Natural killer cell (primary cell): Measurements from ENCODE around the gene RTP5. TPM values are rescaled to one million over a fixed set of nuclear protein-coding genes. Genes with fewer than 3 reads are reported as not detected.

Experiments used
- ATAC-seq, 3 donors: fragments of 150-1000 bp in 2 of 3; fragments of 200-7000 bp in 1 of 3; cut with Tn5 transposase; 1 replicate in 1 of 3; 2 replicates in 2 of 3; pipeline ENCODE4 v1.10.0; 2021; ENCODE audit warnings: mild to moderate bottlenecking in 2 of 3, moderate library complexity in 2 of 3
- DNase-seq, 2 donors: peaks; one replicate each; pipeline versions ENCODE4 v3.0.0 to v3.0.0-alpha.2; 2013 to 2021; ENCODE audit warnings: mixed read lengths in 1 of 2
- H3K27ac ChIP-seq: one replicate; pipeline ENCODE4 v1.5.1; 2013; ENCODE audit warnings: mild to moderate bottlenecking, low read length
- H3K27me3 ChIP-seq: one replicate; pipeline ENCODE4 v1.6.1; 2013; ENCODE audit warnings: low read length; ENCODE audit not compliant: control insufficient read depth, insufficient read depth
- H3K36me3 ChIP-seq: one replicate; pipeline ENCODE4 v1.6.1; 2013; ENCODE audit warnings: low read length; ENCODE audit not compliant: control insufficient read depth, insufficient read depth
- H3K4me1 ChIP-seq: one replicate; pipeline ENCODE4 v1.6.1; 2013; ENCODE audit warnings: low read length; ENCODE audit not compliant: control insufficient read depth, insufficient read depth
- H3K4me3 ChIP-seq: one replicate; pipeline ENCODE4 v1.5.1; 2013; ENCODE audit warnings: low read length
- H3K9me3 ChIP-seq: one replicate; pipeline ENCODE4 v1.6.1; 2013; ENCODE audit warnings: low read length; ENCODE audit not compliant: control insufficient read depth, insufficient read depth
- H3K27ac Mint-ChIP-seq, 2 donors: one replicate each; pipeline ENCODE4 v1.8.0; 2022; ENCODE audit warnings: mild to moderate bottlenecking in 2 of 2, mixed read lengths in 2 of 2, moderate library complexity in 1 of 2
- H3K27me3 Mint-ChIP-seq, 2 donors: one replicate each; pipeline ENCODE4 v1.8.0; 2022; ENCODE audit warnings: low read depth in 2 of 2, mixed read lengths in 2 of 2
- H3K36me3 Mint-ChIP-seq: one replicate; pipeline ENCODE4 v1.8.0; 2022; ENCODE audit warnings: mixed read lengths
- H3K4me1 Mint-ChIP-seq, 2 donors: one replicate each; pipeline ENCODE4 v1.8.0; 2022; ENCODE audit warnings: mixed read lengths in 2 of 2
- H3K4me3 Mint-ChIP-seq: one replicate; pipeline ENCODE4 v1.8.0; 2022; ENCODE audit warnings: mild to moderate bottlenecking, moderate library complexity, mixed read lengths
- H3K9me3 Mint-ChIP-seq, 2 donors: one replicate each; pipeline ENCODE4 v1.8.0; 2022; ENCODE audit warnings: mixed read lengths in 2 of 2
- WGBS: methylation state at CpG from one replicate; pipeline ENCODE4 v1.1.7; 2013; ENCODE audit warnings: missing lambda C conversion rate; ENCODE audit not compliant: insufficient coverage; 5-methylcytosine and 5-hydroxymethylcytosine counted together
- intact Hi-C: fragments of 100-400 bp; cut with micrococcal nuclease; formaldehyde crosslinking; loops from one replicate; pipeline ENCODE4 v1.14.2; 2022
- total RNA-seq, 4 donors: library from RNA; stranded (reverse); fragments of 120-200 nt in 1 of 4; gene quantifications; one replicate each; pipeline versions ENCODE4 v1.2.3 to v1.2.4, GENCODE V29; 2013 to 2022
- TF ChIP-seq, protein P1 (sequence below): fragments of 200-600 bp; IDR thresholded peaks from one replicate; pipeline ENCODE4 v1.8.0; 2022; ENCODE audit warnings: antibody characterized with exemption

Gene RTP5
- total RNA-seq, 3 donors from 2014 or later (not counting 1 experiment from before 2014, with no cell fraction given), result 0.47 to 1.7 (median 0.68) TPM

DNA sequence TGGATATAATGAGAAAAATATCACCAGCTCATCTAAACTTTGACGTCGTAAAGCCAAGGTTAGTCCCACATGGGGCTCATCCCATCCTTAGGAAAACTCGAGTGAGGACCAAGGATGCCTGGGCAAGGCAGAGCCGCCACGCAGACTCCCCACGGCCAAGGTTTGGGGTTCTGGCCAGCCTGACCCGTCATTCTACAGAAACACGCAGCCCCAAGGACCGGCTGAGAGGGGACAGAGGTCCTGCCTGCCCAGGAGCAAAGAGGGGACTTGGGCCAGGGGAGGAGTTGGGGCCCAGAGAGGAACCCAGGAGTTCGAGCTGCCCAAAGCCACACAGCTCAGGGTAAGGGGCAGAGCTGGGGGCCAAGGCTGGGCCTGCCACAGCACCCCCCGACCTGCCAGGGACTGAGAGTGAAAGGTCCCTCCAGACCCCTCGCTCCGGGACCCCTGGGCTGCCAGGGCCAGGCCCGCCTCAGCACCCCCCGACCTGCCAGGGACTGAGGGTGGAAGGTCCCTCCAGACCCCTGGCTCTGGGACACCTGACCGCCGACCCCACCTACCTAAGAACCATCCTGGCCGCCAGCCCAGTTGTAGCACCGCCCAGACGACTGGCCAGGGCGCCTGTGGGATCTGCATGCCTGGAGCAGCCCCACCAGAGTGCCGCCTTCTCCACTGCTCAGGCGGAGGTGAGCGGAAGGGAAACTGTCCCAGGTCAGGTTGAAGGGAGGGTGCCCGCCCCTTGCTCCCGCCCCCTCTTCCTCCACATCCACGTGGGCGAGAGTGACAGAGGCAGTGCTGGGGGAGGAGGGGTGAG, 11.1 kb upstream of the RTP5 start, which contains the start of gene PDCD1:
PDCD1 (minus strand) TSS at position 689 of the 811 bp plus-strand sequence; CDS start at position 633, 56 bp downstream.
- Mint-ChIP-seq H3K4me3 (peak within 1 kb of the TSS; percentile 51), H3K9me3 (no peaks in the 10 kb centered on the region), H3K27me3 (peaks cover 0 to 20% of the 10 kb centered on the region in 2 donors), H3K27ac (peak within 1 kb of the TSS in 1 of 2 donors; percentile 56), H3K36me3 (no peaks in the 10 kb centered on the region), H3K4me1 (peaks cover 4 to 31% of the 10 kb centered on the region in 2 donors)
- H3K4me3 ChIP-seq, result peak within 1 kb of the TSS; percentile 26
- H3K9me3 ChIP-seq, result no peaks in the 10 kb centered on the region
- TF ChIP-seq, protein P1, sequence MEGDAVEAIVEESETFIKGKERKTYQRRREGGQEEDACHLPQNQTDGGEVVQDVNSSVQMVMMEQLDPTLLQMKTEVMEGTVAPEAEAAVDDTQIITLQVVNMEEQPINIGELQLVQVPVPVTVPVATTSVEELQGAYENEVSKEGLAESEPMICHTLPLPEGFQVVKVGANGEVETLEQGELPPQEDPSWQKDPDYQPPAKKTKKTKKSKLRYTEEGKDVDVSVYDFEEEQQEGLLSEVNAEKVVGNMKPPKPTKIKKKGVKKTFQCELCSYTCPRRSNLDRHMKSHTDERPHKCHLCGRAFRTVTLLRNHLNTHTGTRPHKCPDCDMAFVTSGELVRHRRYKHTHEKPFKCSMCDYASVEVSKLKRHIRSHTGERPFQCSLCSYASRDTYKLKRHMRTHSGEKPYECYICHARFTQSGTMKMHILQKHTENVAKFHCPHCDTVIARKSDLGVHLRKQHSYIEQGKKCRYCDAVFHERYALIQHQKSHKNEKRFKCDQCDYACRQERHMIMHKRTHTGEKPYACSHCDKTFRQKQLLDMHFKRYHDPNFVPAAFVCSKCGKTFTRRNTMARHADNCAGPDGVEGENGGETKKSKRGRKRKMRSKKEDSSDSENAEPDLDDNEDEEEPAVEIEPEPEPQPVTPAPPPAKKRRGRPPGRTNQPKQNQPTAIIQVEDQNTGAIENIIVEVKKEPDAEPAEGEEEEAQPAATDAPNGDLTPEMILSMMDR, result no peak
- peaks cover 45% of the 10 kb centered on the region for H3K4me1 ChIP-seq
- 71% methylated on average over 24 of the region's 28 CpGs for WGBS
- intact Hi-C loops, result no loop called here
- peaks cover 8% of the 10 kb centered on the region for H3K27me3 ChIP-seq
- no peak for ATAC-seq
- peak in 1 of 2 donors; percentile 70 for DNase-seq
- no peaks in the 10 kb centered on the region for H3K36me3 ChIP-seq
- H3K27ac ChIP-seq, result peak within 1 kb of the TSS; percentile 63

DNA sequence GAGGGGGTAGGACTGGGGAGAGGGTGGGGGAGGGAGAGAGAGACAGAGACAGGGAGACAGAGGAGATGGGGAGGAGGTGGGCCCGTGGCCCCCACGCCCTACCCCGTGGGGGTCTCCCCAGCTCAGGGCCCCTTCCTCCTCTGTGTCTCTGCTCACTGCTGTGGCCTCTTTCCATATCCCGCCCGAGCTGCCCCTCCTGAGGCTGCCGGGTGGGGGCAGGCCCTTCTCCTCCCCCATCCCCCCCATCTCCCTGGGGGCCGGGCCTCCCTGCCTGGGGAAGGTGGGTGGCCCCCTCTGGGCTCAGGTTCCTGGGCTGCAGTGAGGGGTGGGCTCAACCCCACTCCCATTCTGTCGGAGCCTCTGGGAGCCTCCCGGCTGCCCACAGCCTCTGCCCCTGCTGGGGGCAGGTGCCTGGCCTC, 10.5 kb upstream of the RTP5 start:
- no peaks in the 10 kb centered on the region for H3K36me3 ChIP-seq
- WGBS, result 26% methylated on average over 9 of the region's 9 CpGs
- no peak overlapping the region for H3K4me3 Mint-ChIP-seq
- ATAC-seq (no peak), DNase-seq (no peak)
- no peaks in the 10 kb centered on the region for H3K9me3 Mint-ChIP-seq
- H3K4me3 ChIP-seq, result no peak overlapping the region
- H3K27ac ChIP-seq, result peak overlapping the region; percentile 63
- no peaks in the 10 kb centered on the region for H3K9me3 ChIP-seq
- peaks cover 47% of the 10 kb centered on the region for H3K4me1 ChIP-seq
- H3K4me1 Mint-ChIP-seq, result peaks cover 8 to 36% of the 10 kb centered on the region in 2 donors
- TF ChIP-seq, protein P1, result no peak
- peaks cover 8% of the 10 kb centered on the region for H3K27me3 ChIP-seq
- H3K27ac Mint-ChIP-seq, result no peak overlapping the region
- no peaks in the 10 kb centered on the region for H3K36me3 Mint-ChIP-seq
- peaks cover 0 to 21% of the 10 kb centered on the region in 2 donors for H3K27me3 Mint-ChIP-seq
- intact Hi-C loops, result no loop called here

DNA sequence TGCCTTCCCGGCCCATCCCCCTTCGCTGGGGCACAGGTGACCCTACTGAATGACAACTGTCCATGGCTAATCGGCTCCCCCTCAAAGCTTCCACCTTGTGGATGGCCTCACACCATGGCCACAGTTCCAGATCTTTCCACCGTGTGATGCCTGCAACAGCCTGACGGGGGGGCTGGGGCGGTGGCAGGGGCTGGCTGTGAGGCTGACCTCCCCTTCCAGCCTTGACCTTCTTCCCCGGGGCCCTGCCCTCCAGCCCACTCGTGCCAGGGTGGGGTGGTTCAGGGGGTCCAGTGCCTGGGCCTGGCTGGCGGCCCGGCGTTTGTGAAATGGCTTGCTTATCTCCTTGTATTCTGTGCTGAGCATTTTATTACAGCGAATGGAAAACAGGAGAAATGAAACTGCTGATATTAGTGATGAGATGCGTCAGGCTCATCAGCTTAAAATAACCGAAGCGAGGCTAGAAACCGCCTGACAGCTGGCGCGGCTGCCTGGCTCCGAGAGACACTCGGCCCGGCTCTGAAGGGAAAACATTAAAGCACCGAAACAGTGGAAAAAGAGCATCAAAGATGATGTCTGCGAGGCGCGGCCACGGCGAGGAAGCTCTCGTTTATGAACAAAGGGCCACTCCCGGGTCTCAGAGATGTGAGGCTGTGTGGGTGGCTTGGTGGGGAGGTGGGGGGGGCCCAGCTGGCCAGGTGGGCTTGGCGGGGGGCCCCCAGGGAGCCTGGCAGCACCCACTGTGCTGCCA, 9.9 kb upstream of the RTP5 start:
- Mint-ChIP-seq H3K4me3 (peak overlapping the region; percentile 51), H3K4me1 (peaks cover 14 to 42% of the 10 kb centered on the region in 2 donors), H3K36me3 (no peaks in the 10 kb centered on the region), H3K27ac (peak overlapping the region in 1 of 2 donors; percentile 56), H3K27me3 (peaks cover 0 to 27% of the 10 kb centered on the region in 2 donors), H3K9me3 (no peaks in the 10 kb centered on the region)
- Histone ChIP-seq H3K4me3 (peak overlapping the region; percentile 5), H3K27me3 (peaks cover 9% of the 10 kb centered on the region), H3K4me1 (peaks cover 50% of the 10 kb centered on the region), H3K27ac (peak overlapping the region; percentile 63), H3K9me3 (no peaks in the 10 kb centered on the region), H3K36me3 (no peaks in the 10 kb centered on the region)
- TF ChIP-seq, protein P1, result no peak
- 55% methylated on average over 30 of the region's 30 CpGs for WGBS
- no peak for ATAC-seq
- intact Hi-C loops, result no loop called here
- DNase-seq, result peak in 1 of 2 donors; percentile 60
